Neural progenitor cell (in vitro differentiated cells): ENCODE results near the gene SNRNP70. TPM values are rescaled to one million over a fixed set of nuclear protein-coding genes. Genes with fewer than 3 reads are reported as not detected.

Experiments
- DNase-seq: peaks from one replicate; pipeline ENCODE4 v3.0.0-alpha.2; 2016; ENCODE audit warnings: low spot score
- H2AFZ ChIP-seq: fragments of 200-600 bp; sonication (generic); replicated peaks from 2 replicates; pipeline ENCODE4 v1.6.1; 2016; ENCODE audit warnings: antibody characterized with exemption
- H3F3A ChIP-seq: fragments of 200-600 bp; sonication (generic); 2 replicates; pipeline ENCODE4 v1.6.1; 2016; ENCODE audit warnings: antibody characterized with exemption, low read depth
- H3K27ac ChIP-seq: fragments of 200-600 bp; sonication (generic); 2 replicates; pipeline ENCODE4 v1.5.1; 2016; ENCODE audit warnings: mild to moderate bottlenecking
- H3K27me3 ChIP-seq: fragments of 200-600 bp; sonication (generic); 2 replicates; pipeline ENCODE4 v1.6.1; 2016; ENCODE audit warnings: mild to moderate bottlenecking, moderate library complexity
- H3K36me3 ChIP-seq: fragments of 200-600 bp; sonication (generic); 2 replicates; pipeline ENCODE4 v1.5.1; 2016
- H3K4me1 ChIP-seq: fragments of 200-600 bp; sonication (generic); 2 replicates; pipeline ENCODE4 v1.6.1; 2016; ENCODE audit warnings: mixed run types
- H3K4me2 ChIP-seq: fragments of 200-600 bp; sonication (generic); 2 replicates; pipeline ENCODE4 v1.6.1; 2016
- H3K4me3 ChIP-seq: fragments of 200-600 bp; sonication (generic); 2 replicates; pipeline ENCODE4 v1.5.1; 2016
- H3K79me2 ChIP-seq: fragments of 200-600 bp; sonication (generic); 2 replicates; pipeline ENCODE4 v1.6.1; 2016; ENCODE audit warnings: low read depth
- H3K9ac ChIP-seq: fragments of 200-600 bp; sonication (generic); 2 replicates; pipeline ENCODE4 v1.6.1; 2016
- H3K9me3 ChIP-seq: fragments of 200-600 bp; sonication (generic); 2 replicates; pipeline ENCODE4 v1.5.1; 2016; ENCODE audit warnings: low read depth
- H4K20me1 ChIP-seq: fragments of 200-600 bp; sonication (generic); 2 replicates; pipeline ENCODE4 v1.6.1; 2016; ENCODE audit warnings: low read depth
- H3K27ac Mint-ChIP-seq: 3 replicates; pipeline ENCODE4 v1.8.0; 2021; ENCODE audit warnings: mixed read lengths
- H3K27me3 Mint-ChIP-seq: 2 replicates; pipeline ENCODE4 v1.8.0; 2022; ENCODE audit warnings: low read depth, mild to moderate bottlenecking, inconsistent platforms, moderate library complexity, mixed read lengths; ENCODE audit not compliant: insufficient read depth
- H3K36me3 Mint-ChIP-seq: 3 replicates; pipeline ENCODE4 v1.8.0; 2021; ENCODE audit warnings: mixed read lengths
- H3K4me1 Mint-ChIP-seq: 3 replicates; pipeline ENCODE4 v1.8.0; 2021; ENCODE audit warnings: mixed read lengths
- H3K4me3 Mint-ChIP-seq: 3 replicates; pipeline ENCODE4 v1.8.0; 2021; ENCODE audit warnings: mild to moderate bottlenecking, moderate library complexity, mixed read lengths
- H3K9me3 Mint-ChIP-seq: 3 replicates; pipeline ENCODE4 v1.8.0; 2020; ENCODE audit warnings: mixed read lengths
- CTCF ChIP-seq: fragments of 200-600 bp; sonication (generic); IDR thresholded peaks from 2 replicates; pipeline ENCODE4 v1.5.1; 2017; ENCODE audit warnings: antibody characterized with exemption, mild to moderate bottlenecking
- EZH2 ChIP-seq: fragments of 200-600 bp; sonication (generic); IDR thresholded peaks from 2 replicates; pipeline ENCODE4 v1.6.1; 2017; ENCODE audit warnings: antibody characterized with exemption, mild to moderate bottlenecking, moderate library complexity
- EZH2phosphoT487 ChIP-seq: fragments of 200-600 bp; sonication (generic); IDR thresholded peaks from 2 replicates; pipeline ENCODE4 v1.6.1; 2017; ENCODE audit warnings: antibody characterized with exemption
- total RNA-seq: library from RNA; depleted of rRNA; stranded (reverse); fragments of >200 nt; gene quantifications from 2 replicates; pipeline ENCODE4 v1.2.3, GENCODE V29; 2015; ENCODE audit warnings: low replicate concordance

SNRNP70 gene
- total RNA-seq, 1 donor from 2014 or later: 162 TPM

GRCh38 chr19:49135686-49136085 is 50.4 kb downstream of the SNRNP70 start:
- H3K4me3 ChIP-seq: no peak overlapping the region
- no peaks in the 10 kb centered on the region for H3K79me2 ChIP-seq
- H4K20me1 ChIP-seq: no peaks in the 10 kb centered on the region
- peaks cover 21% of the 10 kb centered on the region for H3F3A ChIP-seq
- H3K36me3 ChIP-seq: no peaks in the 10 kb centered on the region
- Mint-ChIP-seq H3K4me3 (peak overlapping the region; percentile 6), H3K36me3 (peaks cover 22% of the 10 kb centered on the region), H3K27me3 (peaks cover 15% of the 10 kb centered on the region), H3K9me3 (no peaks in the 10 kb centered on the region), H3K4me1 (no peaks in the 10 kb centered on the region), H3K27ac (no peak overlapping the region)
- H3K9ac ChIP-seq: no peak overlapping the region
- no peak for TF ChIP-seq EZH2phosphoT487
- no peak for TF ChIP-seq CTCF
- no peak for TF ChIP-seq EZH2
- H2AFZ ChIP-seq: no peak overlapping the region
- H3K4me2 ChIP-seq: no peak overlapping the region
- no peaks in the 10 kb centered on the region for H3K27me3 ChIP-seq
- H3K27ac ChIP-seq: no peak overlapping the region
- no peaks in the 10 kb centered on the region for H3K4me1 ChIP-seq
- H3K9me3 ChIP-seq: no peaks in the 10 kb centered on the region
- DNase-seq: no peak

GRCh38 chr19:49136771-49137171 is 51.5 kb downstream of the SNRNP70 start:
- peaks cover 15% of the 10 kb centered on the region for H3K27me3 Mint-ChIP-seq
- no peak for DNase-seq

GRCh38 chr19:49140951-49141350 is 55.7 kb downstream of the SNRNP70 start:
- no peak overlapping the region for H3K27ac Mint-ChIP-seq
- Histone ChIP-seq H3K79me2 (no peaks in the 10 kb centered on the region), H2AFZ (no peak overlapping the region), H3K9ac (no peak overlapping the region), H3K4me1 (no peaks in the 10 kb centered on the region), H3K36me3 (no peaks in the 10 kb centered on the region), H4K20me1 (no peaks in the 10 kb centered on the region), H3F3A (peaks cover 11% of the 10 kb centered on the region), H3K4me3 (no peak overlapping the region), H3K27ac (no peak overlapping the region), H3K27me3 (no peaks in the 10 kb centered on the region), H3K4me2 (no peak overlapping the region), H3K9me3 (no peaks in the 10 kb centered on the region)
- H3K4me3 Mint-ChIP-seq: peak overlapping the region; percentile 10
- peaks cover 19% of the 10 kb centered on the region for H3K4me1 Mint-ChIP-seq
- peaks cover 16% of the 10 kb centered on the region for H3K27me3 Mint-ChIP-seq
- peaks cover 11% of the 10 kb centered on the region for H3K36me3 Mint-ChIP-seq
- DNase-seq: no peak
- no peak for TF ChIP-seq EZH2phosphoT487
- no peak for TF ChIP-seq EZH2
- no peak for TF ChIP-seq CTCF
- no peaks in the 10 kb centered on the region for H3K9me3 Mint-ChIP-seq

More at GRCh38 chr19:49136771-49137171, 51.5 kb downstream of the SNRNP70 start:
- H3K79me2 ChIP-seq: no peaks in the 10 kb centered on the region
- no peak overlapping the region for H2AFZ ChIP-seq
- H3K4me2 ChIP-seq: no peak overlapping the region
- no peaks in the 10 kb centered on the region for H3K4me1 Mint-ChIP-seq
- no peak overlapping the region for H3K27ac Mint-ChIP-seq
- peaks cover 21% of the 10 kb centered on the region for H3F3A ChIP-seq
- no peak overlapping the region for H3K27ac ChIP-seq
- no peaks in the 10 kb centered on the region for H3K36me3 ChIP-seq
- TF ChIP-seq CTCF (no peak), EZH2 (no peak), EZH2phosphoT487 (no peak)
- H3K4me3 Mint-ChIP-seq: no peak overlapping the region
- no peaks in the 10 kb centered on the region for H3K27me3 ChIP-seq
- H3K4me3 ChIP-seq: no peak overlapping the region
- no peak overlapping the region for H3K9ac ChIP-seq
- H3K36me3 Mint-ChIP-seq: peaks cover 22% of the 10 kb centered on the region
- H4K20me1 ChIP-seq: no peaks in the 10 kb centered on the region
- no peaks in the 10 kb centered on the region for H3K4me1 ChIP-seq
- H3K9me3 ChIP-seq: no peaks in the 10 kb centered on the region
- H3K9me3 Mint-ChIP-seq: no peaks in the 10 kb centered on the region
